HG03039 (cell line): ENCODE measurements around the gene EYS.

ENCODE experiments used
- ATAC-seq: cut with Tn5 transposase; IDR thresholded peaks from one replicate; pipeline ENCODE4 v1.9.1; 2021; ENCODE audit warnings: mild to moderate bottlenecking, moderate library complexity; ENCODE audit not compliant: unreplicated experiment

EYS gene

DNA sequence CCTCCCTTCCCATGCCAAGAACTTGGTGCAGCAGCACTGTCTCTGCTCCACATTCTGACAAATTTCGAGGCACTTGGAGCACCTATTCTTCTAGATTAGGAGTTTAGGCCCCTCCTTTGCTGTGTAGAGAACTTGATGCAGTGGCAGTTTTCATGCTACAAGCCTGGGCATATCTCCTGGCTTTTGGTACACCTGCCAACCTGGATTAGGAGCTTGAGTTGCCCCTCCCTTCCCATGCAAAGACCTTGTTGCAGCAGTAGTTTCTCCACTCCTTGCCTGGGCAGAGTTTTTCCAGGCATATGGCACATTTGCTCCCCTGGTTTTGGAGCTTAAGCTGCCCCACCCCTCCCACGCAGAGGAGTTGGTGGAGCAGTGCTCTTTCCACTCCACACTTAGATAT, 956.1 kb downstream of the EYS start:
- no peak for ATAC-seq

DNA sequence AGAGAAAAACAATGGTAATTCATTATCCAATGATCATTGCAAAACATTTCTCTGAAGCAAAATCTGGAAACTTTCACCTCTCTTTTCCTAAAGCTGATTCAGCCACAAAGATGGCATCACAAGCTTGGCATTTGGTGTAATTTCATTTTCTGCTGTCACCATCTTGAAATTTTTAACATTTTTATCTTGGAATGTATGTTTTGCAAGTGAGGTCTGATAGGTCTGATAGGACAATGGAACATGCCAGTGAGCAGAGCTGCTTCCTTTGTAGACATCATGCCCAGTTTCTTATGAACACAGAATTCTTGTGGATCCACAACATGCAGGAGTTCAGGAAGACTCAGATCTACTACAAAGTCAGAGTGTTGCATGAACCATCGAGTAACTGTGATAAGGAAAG, 969.6 kb downstream of the EYS start:
- no peak for ATAC-seq

DNA sequence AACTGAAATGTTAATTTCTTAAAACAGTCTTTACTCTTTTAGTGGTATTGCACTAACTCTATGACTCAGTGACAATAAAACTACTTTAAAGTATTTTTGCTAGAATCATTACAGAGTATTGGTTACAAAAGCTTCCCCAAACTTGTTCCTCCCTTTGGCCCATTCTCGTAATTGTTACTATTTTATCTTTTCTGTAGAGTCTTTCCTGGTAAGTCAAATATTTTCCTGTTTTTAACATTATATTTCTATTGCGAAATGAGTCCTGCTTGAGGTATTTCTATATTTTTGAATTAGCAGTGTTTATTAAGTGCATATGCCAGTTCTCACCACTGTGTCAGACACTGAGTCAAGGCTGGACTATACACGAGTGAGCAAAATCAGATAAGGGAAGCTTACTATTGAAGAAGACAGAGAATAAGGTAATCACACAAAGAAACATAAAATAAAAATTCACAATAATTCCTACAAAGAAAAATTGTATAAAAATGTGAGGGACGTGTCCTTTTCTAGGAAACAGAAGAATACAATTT, 970.5 kb downstream of the EYS start:
- no peak for ATAC-seq

DNA sequence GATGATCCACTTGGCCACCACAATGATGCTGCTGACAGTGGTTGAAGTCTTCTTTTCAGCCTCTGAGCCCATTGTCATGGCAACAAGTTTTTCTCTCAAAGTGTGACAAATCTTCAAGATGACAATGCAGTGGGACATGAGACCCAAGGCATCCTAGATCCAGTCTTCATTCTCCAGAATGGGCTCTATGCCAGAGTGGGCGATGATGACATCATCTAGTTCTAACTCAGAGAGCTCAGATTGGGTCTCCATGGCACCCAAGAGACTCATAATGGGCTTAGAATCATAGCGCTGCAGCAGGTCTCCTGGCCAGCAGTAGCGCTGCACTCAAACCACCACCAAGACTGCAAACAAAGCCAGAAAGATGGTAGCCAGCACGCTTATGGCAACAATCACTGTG, 973.6 kb downstream of the EYS start:
- no peak for ATAC-seq

GRCh38 chr6:64732888-64733287, 974.1 kb downstream of the EYS start:
- ATAC-seq = no peak

DNA sequence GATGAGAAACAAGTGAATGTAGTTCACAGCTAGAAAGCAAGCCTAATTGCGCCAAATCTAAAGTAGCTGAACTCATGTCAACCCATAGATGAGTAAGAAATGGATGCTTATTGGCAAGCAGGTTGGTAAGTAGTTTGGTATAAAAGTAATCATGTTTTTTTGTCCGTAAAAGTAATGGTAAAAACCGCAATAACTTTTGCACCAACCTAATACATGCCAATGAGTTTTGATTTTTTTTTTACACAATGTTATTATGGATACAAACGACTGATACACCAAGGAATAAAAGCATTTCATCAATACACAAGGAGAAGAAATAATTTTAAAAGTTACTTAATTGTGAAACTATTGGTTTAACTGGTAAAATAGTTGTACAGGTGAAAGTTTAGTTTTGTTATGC, 977.5 kb downstream of the EYS start:
- ATAC-seq = no peak

DNA sequence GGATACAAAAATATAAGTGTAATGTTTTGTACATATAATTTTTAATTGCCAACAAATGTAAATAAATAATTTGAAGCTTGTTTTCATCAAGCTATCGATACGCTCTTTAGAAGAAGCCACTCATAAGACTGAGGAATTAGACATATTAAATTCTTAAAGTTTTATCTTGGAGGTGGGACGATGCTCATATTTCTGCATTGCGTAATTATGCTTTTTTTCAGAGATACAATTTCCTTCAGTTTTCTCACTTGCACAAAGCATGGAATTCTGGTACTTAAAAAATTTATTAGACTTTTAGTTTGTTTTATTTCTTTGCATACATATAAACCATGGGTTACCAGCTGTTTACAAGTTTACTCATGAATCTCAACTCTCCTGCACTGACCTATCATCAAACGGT, 980.0 kb downstream of the EYS start:
- no peak for ATAC-seq

DNA sequence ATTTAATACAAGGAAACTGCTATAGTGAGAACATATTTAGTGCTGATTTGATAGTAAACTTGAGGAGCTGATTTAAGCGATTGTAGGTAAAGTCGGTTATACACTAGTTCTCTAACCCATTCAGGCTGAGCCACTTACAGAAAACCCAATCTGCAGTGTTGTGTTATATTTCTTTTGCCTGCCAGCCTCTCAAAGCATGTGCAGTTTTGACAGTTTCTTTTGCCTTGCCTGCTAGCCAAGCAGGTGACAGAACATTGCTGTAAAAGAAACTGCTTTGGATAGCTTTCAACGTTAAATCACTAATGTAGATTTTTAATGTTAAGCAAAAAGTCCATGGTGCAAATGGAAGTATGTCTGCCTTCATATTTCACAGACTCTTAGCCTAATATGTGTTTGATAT, 982.9 kb downstream of the EYS start:
- ATAC-seq = no peak

GRCh38 chr6:64723327-64724058, 983.5 kb downstream of the EYS start:
- no peak for ATAC-seq

DNA sequence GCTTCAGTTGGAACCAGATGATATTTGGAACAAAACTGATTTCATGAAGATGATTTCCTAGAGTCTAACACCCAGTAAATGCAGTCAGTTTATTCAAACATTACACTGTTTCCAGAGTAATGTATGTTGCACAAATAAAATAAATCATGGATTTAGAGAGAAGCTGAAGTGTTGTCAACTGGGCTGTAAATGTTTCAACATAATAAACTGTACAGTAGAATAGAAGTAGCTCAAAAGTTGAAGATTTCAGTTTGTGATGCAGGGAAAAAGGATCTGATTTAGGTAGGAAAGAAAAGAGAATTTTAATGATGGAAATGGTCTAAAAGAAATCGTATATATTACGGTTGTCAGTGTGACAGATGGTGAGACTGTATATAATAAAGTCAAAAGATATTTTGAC, 985.2 kb downstream of the EYS start:
- no peak for ATAC-seq

DNA sequence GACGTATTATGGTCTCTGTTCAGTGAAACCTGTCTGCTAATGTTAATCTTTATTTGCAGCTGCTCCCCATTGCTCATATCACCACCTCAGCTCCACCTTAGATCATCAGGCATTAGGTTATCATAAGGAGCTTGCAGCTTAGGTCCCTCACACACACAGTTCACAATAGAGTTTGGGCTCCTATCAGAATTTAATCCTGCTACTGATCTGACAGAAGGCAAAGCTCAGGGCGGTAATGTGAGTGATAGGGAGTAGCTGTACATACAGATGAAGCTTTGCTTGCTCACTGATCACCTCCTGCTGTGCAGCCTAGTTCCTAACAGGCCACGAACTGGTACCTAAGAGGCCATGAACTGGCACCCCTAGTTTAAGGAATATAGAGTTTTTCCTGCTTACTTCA, 989.7 kb downstream of the EYS start:
- ATAC-seq = no peak

- no peak for ATAC-seq
Measured at GRCh38 chr6:64715624-64716023, 991.4 kb downstream of the EYS start.

DNA sequence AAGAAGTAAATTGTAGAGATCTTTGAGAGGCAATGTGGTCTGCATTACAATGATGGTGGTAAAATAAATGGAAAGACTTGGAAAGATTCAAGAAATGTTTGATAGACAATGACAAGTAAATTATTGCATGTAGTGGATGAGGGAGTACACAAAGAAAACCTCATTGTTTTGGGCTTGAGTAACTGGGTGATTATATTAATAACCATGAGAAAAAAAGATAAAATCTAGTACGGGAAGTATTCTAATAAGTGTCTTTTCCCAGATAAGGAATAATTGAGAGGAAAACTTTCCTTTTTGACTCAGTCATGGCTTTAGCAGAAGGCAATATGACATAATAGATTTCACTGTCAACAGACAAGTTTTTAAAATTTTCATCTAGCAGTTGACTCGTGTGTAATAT, 993.0 kb downstream of the EYS start:
- ATAC-seq = no peak

DNA sequence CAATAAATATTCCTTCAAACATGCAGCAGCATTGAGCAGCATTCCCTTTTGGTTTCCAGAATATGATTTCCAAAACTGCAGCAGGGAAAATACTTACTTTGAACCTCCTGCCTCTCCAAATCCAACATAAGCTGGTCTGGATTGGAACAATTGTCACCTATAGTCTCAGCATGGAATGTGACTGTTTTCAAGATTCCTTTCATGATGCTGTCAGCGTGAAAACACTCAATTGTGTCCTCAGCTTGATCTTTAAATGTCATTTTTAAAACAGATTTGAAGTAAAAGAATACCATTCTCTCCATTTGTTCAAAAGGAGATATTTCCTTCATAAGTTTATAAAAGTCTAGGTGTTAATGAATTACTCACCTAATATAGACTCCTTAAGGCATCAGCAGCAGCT, 993.9 kb downstream of the EYS start:
- ATAC-seq = no peak

GRCh38 chr6:64712606-64713005, 994.4 kb downstream of the EYS start:
- ATAC-seq = no peak

GRCh38 chr6:64703922-64704321, 1003.1 kb downstream of the EYS start:
- no peak for ATAC-seq

DNA sequence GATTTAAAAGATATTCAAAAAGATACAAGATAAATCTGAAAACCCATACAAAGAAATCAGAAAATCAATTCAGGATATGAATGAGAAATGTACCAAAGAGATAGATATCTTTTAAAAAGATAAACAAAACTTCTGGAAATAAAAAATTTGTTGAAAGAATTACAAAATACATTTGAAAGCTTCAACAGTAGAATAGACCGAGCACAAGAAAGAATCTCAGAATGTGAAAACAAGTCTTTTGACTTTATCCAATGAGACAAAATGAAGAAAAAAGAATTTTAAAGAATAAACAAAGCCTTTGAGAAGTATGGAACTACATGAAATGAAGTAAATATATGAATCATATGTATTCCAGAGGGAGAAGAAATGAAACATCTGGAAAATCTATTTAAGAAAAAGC, 1011.0 kb downstream of the EYS start:
- no peak for ATAC-seq

DNA sequence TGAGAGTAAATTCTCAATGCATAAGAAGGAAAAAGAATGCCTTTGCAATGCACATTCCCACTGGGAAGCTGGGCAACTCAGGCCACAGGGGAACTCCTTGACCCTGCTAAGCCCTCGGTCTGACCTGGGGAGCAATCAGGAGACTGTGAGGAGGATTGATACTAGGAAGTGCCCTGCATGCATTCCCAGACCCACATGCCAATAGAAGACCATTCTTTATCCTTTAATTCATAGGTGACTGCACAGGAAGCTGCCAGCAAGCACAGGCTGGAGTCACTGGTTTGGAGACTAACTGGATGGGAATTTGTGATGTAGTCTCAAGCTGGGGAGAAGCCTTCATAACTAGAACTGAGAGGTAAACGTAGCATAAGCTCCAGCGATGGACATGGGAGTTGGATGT, 1012.7 kb downstream of the EYS start:
- no peak for ATAC-seq

- no peak for ATAC-seq
Measured at GRCh38 chr6:64691064-64691463, 1016.0 kb downstream of the EYS start.

DNA sequence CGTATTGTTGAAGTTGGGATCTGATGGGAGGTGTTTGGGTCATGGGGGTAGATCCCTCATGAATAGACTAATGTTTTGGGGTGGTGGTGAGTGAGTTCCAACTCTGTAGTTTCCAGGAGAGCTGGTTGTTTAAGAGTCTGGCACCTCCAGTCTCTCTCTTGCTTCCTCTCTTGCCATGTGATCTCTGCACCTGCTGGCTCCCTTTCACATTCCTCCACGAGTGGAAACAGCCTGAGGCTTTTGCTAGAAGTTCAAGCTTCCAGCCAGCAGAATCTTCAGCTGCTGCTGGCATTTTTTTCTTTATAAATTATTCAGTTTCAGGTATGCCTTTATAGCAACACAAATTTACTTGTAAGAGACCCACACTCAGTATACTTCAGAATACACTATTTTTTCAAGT, 1021.6 kb downstream of the EYS start:
- ATAC-seq = no peak

DNA sequence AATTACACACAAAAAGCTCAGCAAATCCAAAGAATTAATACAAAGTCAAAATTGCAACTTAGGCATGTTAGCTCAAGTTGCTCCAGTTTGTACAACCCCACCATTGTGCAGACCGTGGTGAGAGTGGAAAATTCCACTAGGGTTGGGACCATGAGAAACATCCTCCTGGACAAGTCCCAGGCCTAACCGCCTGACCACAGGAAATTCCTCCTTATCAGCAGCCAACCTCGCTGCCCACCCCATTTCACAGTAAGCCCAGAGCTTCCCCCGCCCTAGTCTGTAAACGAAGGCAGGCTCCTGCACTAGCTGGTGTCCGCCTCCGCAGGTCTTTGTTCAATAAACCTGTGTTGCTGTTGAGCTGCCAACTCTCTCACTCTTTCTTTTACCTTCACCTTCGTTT, 1023.3 kb downstream of the EYS start:
- no peak for ATAC-seq

- ATAC-seq = no peak
Measured at GRCh38 chr6:64681416-64682160, 1025.4 kb downstream of the EYS start.
